Esophagus squamous epithelium (tissue), 5 donors: ENCODE results near the gene VIPR2. TPM values are rescaled to one million over a fixed set of nuclear protein-coding genes. Genes with fewer than 3 reads are reported as not detected.
"Not testable (repeated sequence)": the region's sequence is repeated elsewhere in the genome, so short reads cannot be mapped to it uniquely, and the experiment has no call there.

Experiments used
- DNase-seq: peaks from one replicate; lab custom pipeline; 2025; lab: John Stamatoyannopoulos, UW
- H3K27ac ChIP-seq, 4 donors: fragments of 200-600 bp; sonication (generic); one replicate each; pipeline ENCODE4 v1.5.1; 2016 to 2019; ENCODE audit warnings: mild to moderate bottlenecking in 1 of 4
- H3K27me3 ChIP-seq, 4 donors: fragments of 200-600 bp; sonication (generic); 1 replicate in 3 of 4; 2 replicates in 1 of 4; pipeline versions ENCODE4 v1.5.1 to v1.6.0; 2017 to 2021; ENCODE audit warnings: antibody characterized with exemption in 1 of 4
- H3K36me3 ChIP-seq, 3 donors: fragments of 200-600 bp; sonication (generic); one replicate each; pipeline ENCODE4 v1.5.1; 2016 to 2019
- H3K4me1 ChIP-seq, 3 donors: fragments of 200-600 bp; sonication (generic); one replicate each; pipeline ENCODE4 v1.5.1; 2017 to 2019
- H3K4me3 ChIP-seq, 4 donors: fragments of 200-600 bp; sonication (generic); 1 replicate in 3 of 4; 2 replicates in 1 of 4; pipeline ENCODE4 v1.5.1; 2016 to 2019; ENCODE audit warnings: mild to moderate bottlenecking in 2 of 4, moderate library complexity in 1 of 4
- H3K9me3 ChIP-seq, 3 donors: fragments of 200-600 bp; sonication (generic); one replicate each; pipeline ENCODE4 v1.5.1; 2016 to 2019
- POLR2A ChIP-seq, 4 donors: fragments of 450-650 bp; IDR thresholded peaks; one replicate each; pipeline ENCODE4 v1.6.1; 2017; ENCODE audit warnings: antibody characterized with exemption in 4 of 4, mild to moderate bottlenecking in 4 of 4, moderate library complexity in 3 of 4
- WGBS, 2 donors: methylation state at CpG; one replicate each; pipeline ENCODE4 v1.1.5; 2018; 5-methylcytosine and 5-hydroxymethylcytosine counted together
- intact Hi-C: fragments of 100-400 bp; cut with DNase I; formaldehyde crosslinking; loops from one replicate; pipeline ENCODE4 v1.15.0; 2022
- total RNA-seq, 4 donors: library from RNA; depleted of rRNA; stranded (reverse); fragments of >200 nt; gene quantifications; one replicate each; pipeline ENCODE4 v1.1.0, GENCODE V29; 2016
- TF ChIP-seq, protein P1 (sequence below), 6 experiments: fragments of 450-650 bp in 4 of 6; fragments of 200-600 bp in 2 of 6; sonication (generic) in 2 of 6; IDR thresholded peaks; one replicate each; pipeline ENCODE4 v1.5.1; 2016 to 2019; ENCODE audit warnings: antibody characterized with exemption in 6 of 6, mild to moderate bottlenecking in 4 of 6, moderate library complexity in 4 of 6
- donor health status: DM: yes; HTN: yes; CAD: no.

The VIPR2 gene
- total RNA-seq, 4 donors from 2014 or later, result 0.18 to 2.1 (median 0.40) TPM

DNA sequence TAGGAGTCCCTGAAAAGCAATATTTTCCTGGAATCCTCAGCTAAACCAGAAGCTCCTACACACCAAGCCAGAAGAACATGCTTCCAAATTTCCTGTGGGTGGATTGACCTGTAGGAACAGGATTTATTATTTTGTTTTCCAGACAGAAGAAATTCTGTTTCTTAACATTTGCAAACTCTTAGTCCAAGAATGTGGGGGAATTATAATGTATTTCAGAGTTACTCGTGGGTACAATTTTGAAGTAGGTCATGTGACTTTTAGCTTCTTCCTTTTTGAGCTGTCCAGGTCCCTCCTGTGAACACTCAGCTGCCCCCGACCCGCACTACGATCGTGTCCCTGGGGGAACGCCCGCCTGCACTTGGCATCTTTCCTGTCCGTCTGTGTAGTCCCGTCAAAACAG lies 27.7 kb upstream of the VIPR2 start:
- TF ChIP-seq, protein P1, sequence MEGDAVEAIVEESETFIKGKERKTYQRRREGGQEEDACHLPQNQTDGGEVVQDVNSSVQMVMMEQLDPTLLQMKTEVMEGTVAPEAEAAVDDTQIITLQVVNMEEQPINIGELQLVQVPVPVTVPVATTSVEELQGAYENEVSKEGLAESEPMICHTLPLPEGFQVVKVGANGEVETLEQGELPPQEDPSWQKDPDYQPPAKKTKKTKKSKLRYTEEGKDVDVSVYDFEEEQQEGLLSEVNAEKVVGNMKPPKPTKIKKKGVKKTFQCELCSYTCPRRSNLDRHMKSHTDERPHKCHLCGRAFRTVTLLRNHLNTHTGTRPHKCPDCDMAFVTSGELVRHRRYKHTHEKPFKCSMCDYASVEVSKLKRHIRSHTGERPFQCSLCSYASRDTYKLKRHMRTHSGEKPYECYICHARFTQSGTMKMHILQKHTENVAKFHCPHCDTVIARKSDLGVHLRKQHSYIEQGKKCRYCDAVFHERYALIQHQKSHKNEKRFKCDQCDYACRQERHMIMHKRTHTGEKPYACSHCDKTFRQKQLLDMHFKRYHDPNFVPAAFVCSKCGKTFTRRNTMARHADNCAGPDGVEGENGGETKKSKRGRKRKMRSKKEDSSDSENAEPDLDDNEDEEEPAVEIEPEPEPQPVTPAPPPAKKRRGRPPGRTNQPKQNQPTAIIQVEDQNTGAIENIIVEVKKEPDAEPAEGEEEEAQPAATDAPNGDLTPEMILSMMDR (IDR thresholded peaks at IDR 0.05), result no peak
- no peak for TF ChIP-seq POLR2A (IDR thresholded peaks at IDR 0.05)
- H3K9me3 ChIP-seq, result peaks cover 0 to 5% (median 0%) of the 10 kb centered on the region in 3 donors
- H3K27me3 ChIP-seq, result no peaks in the 10 kb centered on the region
- H3K27ac ChIP-seq, result no peak overlapping the region
- H3K4me1 ChIP-seq, result no peaks in the 10 kb centered on the region
- 80 to 81% methylated on average over 9 of the region's 9 CpGs for WGBS, 2 donors
- no peak overlapping the region for H3K4me3 ChIP-seq
- intact Hi-C loops, result no loop called here
- DNase-seq, result no peak
- no peaks in the 10 kb centered on the region for H3K36me3 ChIP-seq

DNA sequence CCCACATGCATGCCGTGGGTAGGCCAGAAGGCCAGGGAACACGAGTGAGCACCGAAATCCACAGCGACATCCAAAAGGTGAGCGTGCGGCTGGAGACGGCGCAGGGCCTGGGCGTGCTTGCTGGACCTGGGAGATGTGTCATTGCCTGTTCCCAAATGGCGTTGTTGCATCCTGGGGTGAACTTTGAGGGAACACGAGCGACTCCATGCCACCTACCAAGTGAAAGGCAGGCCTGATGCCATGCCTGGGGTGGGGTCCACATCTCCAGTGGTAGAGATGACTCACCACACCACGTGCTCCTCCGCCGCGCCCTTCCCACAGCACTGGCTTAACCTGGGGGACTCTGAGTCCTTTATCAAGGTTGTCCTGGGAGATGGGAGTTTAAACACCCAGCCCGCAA lies 24.7 kb upstream of the VIPR2 start:
- H3K9me3 ChIP-seq, result peaks cover 0 to 10% (median 0%) of the 10 kb centered on the region in 3 donors
- no peaks in the 10 kb centered on the region for H3K27me3 ChIP-seq
- WGBS, 2 donors, result 77 to 81% methylated on average over 10 to 12 of the region's 17 CpGs
- H3K36me3 ChIP-seq, result no peaks in the 10 kb centered on the region
- intact Hi-C loops, result no loop called here
- TF ChIP-seq, protein P1 (IDR thresholded peaks at IDR 0.05), result no peak
- no peak for TF ChIP-seq POLR2A (IDR thresholded peaks at IDR 0.05)
- H3K4me1 ChIP-seq, result no peaks in the 10 kb centered on the region
- no peak overlapping the region for H3K4me3 ChIP-seq
- no peak for DNase-seq
- no peak overlapping the region for H3K27ac ChIP-seq

DNA sequence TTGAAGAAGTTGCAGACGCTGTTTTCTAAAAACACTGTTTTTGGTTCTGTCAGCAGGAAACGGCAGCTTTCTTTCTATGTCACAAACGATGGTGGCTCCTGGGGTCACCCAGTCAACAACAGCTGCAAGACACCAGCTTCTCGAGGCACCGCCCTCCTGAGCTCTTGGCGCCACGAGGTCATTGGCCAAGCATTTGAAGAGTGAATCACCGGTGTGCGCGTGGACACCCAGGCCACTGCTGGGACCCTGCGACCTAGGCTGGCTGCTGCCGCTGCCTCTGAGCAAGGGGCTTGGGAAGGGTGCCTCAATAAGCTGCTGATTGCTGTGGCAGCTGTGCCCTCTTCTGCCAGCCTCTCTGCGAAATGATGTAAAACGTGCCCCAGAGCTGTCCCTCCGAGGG lies 22.5 kb upstream of the VIPR2 start:
- no peaks in the 10 kb centered on the region for H3K4me1 ChIP-seq
- no peak for DNase-seq
- H3K36me3 ChIP-seq, result no peaks in the 10 kb centered on the region
- peaks cover 0 to 6% (median 0%) of the 10 kb centered on the region in 3 donors for H3K9me3 ChIP-seq
- 78 to 88% methylated on average over 7 to 12 of the region's 15 CpGs for WGBS, 2 donors
- no peak overlapping the region for H3K4me3 ChIP-seq
- no peaks in the 10 kb centered on the region for H3K27me3 ChIP-seq
- H3K27ac ChIP-seq, result no peak overlapping the region
- TF ChIP-seq POLR2A (IDR thresholded peaks at IDR 0.05), result no peak
- TF ChIP-seq, protein P1 (IDR thresholded peaks at IDR 0.05), result no peak
- intact Hi-C loops, result no loop called here

DNA sequence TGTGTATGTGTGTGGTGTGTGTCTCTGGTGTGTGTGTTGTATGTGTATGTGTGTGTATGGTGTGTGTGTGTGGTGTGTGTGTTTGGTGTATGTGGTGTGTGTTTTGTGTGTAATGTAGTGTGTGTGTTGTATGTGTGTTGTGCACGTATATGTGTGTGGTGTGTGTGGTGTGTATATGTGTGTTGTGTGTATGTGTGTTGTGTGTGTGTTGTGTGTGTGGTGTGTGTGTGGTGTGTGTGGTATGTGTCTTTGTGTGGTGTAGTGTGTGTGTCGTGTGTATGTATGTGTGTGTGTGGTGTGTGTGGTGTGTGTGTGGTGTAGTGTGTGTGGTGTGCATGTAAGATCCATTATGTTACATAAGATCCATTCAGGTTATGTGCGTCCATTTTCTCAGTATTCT lies 21.9 kb upstream of the VIPR2 start:
- Histone ChIP-seq H3K36me3 (no peaks in the 10 kb centered on the region), H3K4me3 (no peak overlapping the region), H3K9me3 (peaks cover 0 to 6% (median 0%) of the 10 kb centered on the region in 3 donors), H3K27ac (no peak overlapping the region), H3K27me3 (no peaks in the 10 kb centered on the region), H3K4me1 (no peaks in the 10 kb centered on the region)
- 63 to 67% methylated on average over 3 of the region's 3 CpGs for WGBS, 2 donors
- intact Hi-C loops, result no loop called here
- no peak for TF ChIP-seq POLR2A (IDR thresholded peaks at IDR 0.05)
- no peak for DNase-seq

DNA sequence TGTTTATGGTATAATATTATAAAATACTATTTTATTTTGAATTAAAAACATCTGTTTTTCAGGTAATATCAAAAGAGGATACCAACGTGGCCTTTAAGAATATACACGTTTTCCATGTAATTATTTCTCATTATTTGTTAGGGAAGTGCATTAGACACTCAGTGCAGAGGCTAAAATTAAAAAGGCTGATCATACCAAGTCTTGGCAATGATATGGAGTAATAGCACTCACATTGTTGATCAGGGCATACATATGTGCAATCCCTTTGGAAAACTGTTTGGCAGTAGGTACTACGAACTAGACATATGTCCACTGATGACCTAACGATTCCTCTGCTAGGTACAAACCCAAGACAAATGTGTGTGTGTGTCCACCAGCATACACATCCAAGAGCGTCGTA lies 20.7 kb upstream of the VIPR2 start:
- no peaks in the 10 kb centered on the region for H3K36me3 ChIP-seq
- intact Hi-C loops, result no loop called here
- no peaks in the 10 kb centered on the region for H3K27me3 ChIP-seq
- no peak overlapping the region for H3K27ac ChIP-seq
- TF ChIP-seq, protein P1 (IDR thresholded peaks at IDR 0.05), result no peak
- TF ChIP-seq POLR2A (IDR thresholded peaks at IDR 0.05), result no peak
- DNase-seq, result no peak
- H3K4me1 ChIP-seq, result no peaks in the 10 kb centered on the region
- WGBS, 2 donors, result 85 to 89% methylated on average over 5 to 6 of the region's 6 CpGs
- peaks cover 0 to 6% (median 0%) of the 10 kb centered on the region in 3 donors for H3K9me3 ChIP-seq
- no peak overlapping the region for H3K4me3 ChIP-seq

DNA sequence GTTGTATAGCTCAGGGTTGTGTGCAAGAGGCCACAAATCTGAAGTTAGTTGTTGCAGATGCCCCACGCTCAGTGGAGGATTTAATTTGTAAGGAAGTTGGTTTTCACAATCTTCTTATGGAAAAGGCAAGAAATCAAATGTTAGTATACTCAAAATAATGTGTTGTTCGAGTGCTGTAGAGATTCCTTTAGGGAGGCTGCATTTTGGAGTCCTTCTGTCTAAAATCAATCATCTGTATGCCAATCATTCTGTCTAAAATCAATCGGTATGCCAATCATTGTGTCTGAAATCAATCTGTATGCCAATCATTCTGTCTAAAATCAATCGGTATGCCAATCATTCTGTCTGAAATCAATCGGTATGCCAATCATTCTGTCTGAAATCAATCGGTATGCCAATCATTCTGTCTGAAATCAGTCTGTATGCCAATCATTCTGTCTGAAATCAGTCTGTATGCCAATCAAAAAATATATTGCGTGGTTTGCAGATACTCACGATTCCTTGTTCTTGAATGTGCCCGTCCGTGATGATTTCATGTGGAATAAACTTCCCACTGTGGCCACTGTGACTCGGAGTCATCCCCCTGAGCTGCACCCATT lies 19.1 kb upstream of the VIPR2 start:
- intact Hi-C loops, DNase-seq, H3K4me1 ChIP-seq, H3K4me3 ChIP-seq, H3K27me3 ChIP-seq, H3K36me3 ChIP-seq, H3K9me3 ChIP-seq, H3K27ac ChIP-seq: not testable (repeated sequence)
- WGBS, 2 donors, result 47 to 67% methylated on average over 2 to 3 of the region's 11 CpGs

DNA sequence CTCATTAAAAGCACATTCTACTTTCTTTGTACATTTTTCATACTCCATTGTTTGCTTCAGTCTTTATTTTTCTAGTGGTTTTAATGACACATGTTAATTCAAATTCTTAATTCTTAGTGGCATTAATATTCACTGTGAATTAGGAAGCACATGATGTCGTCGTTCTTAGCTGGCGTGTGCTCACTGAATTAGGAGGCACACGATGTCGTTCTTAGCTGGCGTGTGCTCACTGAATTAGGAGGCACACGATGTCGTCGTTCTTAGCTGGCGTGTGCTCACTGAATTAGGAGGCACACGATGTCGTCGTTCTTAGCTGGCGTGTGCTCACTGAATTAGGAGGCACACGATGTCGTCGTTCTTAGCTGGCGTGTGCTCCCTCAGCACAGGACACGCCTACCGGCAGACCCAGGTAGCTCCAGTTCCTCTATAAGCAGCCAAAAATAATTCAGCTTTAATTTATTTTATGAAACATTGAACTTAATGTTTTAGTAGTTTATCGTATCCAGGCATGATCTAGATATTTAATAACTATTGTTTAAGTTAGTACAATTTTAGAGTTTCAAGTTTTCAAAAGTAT lies 17.5 kb upstream of the VIPR2 start:
- H3K27me3 ChIP-seq, intact Hi-C loops, H3K9me3 ChIP-seq, H3K36me3 ChIP-seq, H3K27ac ChIP-seq, DNase-seq, H3K4me1 ChIP-seq, H3K4me3 ChIP-seq: not testable (repeated sequence)
- 82 to 85% methylated on average over 10 to 21 of the region's 21 CpGs for WGBS, 2 donors
